RWPE1 (cell line): ENCODE measurements around the gene AIP.

Experiments
- CTCF ChIA-PET: fragments of 350-600 bp; sonication (Branson Sonifier 250); formaldehyde crosslinking; extraction: SDS; loops from one replicate; lab custom pipeline; 2021; lab: Yijun Ruan, JAX
- POLR2A ChIA-PET: fragments of 400-600 bp; formaldehyde crosslinking; extraction: SDS; loops from one replicate; lab custom pipeline; 2020; ENCODE audit warnings: antibody characterized with exemption; ENCODE audit not compliant: low non-redundant PET; lab: Yijun Ruan, JAX
- DNase-seq: peaks from one replicate; pipeline ENCODE4 v3.0.0; 2012; ENCODE audit warnings: low spot score
- H3K27ac ChIP-seq: fragments of 450-650 bp; 2 replicates; pipeline ENCODE4 v1.5.1; 2017
- TF ChIP-seq, protein P1 (sequence below): fragments of 450-650 bp; conservative IDR thresholded peaks from 2 replicates; pipeline ENCODE4 v1.5.1; 2017; ENCODE audit warnings: low read depth, mild to moderate bottlenecking

Gene AIP

DNA sequence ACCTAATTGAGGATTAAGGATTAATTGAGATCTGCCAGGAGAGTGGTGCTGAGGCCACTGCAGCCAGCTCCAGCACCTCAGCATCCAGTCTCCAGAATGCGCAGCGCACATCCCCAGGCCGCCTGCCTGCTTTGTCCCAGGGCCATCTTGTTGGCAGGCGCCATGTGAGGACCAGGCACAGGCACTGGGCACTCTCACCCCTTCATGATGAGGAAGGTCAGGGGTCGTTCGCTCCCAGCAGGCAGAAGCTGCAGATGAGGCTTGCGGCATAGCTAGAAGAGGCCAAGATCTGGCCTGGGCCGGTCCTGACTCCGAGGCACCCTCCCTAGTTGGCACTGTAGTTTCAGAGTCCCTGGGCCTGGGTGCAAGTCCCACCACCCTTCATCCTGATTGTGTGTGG lies 34.0 kb downstream of the AIP start:
- ChIA-PET CTCF (interaction anchor here (1.0 kb wide), 1 partner anchor 91 kb away, joined by 3 read pairs; no protein-coding TSS in a partner anchor), POLR2A (no interaction called here)
- TF ChIP-seq, protein P1, sequence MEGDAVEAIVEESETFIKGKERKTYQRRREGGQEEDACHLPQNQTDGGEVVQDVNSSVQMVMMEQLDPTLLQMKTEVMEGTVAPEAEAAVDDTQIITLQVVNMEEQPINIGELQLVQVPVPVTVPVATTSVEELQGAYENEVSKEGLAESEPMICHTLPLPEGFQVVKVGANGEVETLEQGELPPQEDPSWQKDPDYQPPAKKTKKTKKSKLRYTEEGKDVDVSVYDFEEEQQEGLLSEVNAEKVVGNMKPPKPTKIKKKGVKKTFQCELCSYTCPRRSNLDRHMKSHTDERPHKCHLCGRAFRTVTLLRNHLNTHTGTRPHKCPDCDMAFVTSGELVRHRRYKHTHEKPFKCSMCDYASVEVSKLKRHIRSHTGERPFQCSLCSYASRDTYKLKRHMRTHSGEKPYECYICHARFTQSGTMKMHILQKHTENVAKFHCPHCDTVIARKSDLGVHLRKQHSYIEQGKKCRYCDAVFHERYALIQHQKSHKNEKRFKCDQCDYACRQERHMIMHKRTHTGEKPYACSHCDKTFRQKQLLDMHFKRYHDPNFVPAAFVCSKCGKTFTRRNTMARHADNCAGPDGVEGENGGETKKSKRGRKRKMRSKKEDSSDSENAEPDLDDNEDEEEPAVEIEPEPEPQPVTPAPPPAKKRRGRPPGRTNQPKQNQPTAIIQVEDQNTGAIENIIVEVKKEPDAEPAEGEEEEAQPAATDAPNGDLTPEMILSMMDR = no peak
- H3K27ac ChIP-seq = no peak overlapping the region
- DNase-seq = no peak

GRCh38 chr11:67517784-67518552 lies 35.1 kb downstream of the AIP start:
- ChIA-PET CTCF (interaction anchor here (0.7 to 1.0 kb wide), 2 partner anchors 90 to 1144 kb away, joined by 3 read pairs; no protein-coding TSS in a partner anchor), POLR2A (no interaction called here)
- DNase-seq = no peak
- TF ChIP-seq, protein P1 = no peak
- no peak overlapping the region for H3K27ac ChIP-seq

DNA sequence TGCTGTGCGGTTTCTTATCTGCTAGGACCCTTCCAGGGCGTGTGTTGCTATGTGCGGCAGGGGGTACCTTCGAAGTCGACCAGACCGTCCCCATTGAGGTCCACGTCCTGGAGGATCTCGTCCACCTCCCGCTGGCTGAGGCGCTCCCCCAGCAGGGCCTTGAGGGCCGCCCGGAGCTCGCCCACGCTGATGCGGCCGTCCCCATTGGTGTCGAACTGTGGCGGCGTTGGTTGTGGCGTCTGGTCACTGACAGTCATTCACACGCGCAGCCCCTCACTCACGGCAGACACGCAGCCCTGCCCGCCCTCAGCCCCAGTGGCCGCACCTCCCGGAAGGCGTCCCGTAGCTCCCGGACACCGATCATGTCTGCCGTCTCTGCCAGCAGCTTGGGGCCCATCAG lies 36.9 kb downstream of the AIP start:
- ChIA-PET CTCF (interaction anchor here (0.6 kb wide), 1 partner anchor 976 kb away, joined by 8 read pairs; no protein-coding TSS in a partner anchor), POLR2A (no interaction called here)

DNA sequence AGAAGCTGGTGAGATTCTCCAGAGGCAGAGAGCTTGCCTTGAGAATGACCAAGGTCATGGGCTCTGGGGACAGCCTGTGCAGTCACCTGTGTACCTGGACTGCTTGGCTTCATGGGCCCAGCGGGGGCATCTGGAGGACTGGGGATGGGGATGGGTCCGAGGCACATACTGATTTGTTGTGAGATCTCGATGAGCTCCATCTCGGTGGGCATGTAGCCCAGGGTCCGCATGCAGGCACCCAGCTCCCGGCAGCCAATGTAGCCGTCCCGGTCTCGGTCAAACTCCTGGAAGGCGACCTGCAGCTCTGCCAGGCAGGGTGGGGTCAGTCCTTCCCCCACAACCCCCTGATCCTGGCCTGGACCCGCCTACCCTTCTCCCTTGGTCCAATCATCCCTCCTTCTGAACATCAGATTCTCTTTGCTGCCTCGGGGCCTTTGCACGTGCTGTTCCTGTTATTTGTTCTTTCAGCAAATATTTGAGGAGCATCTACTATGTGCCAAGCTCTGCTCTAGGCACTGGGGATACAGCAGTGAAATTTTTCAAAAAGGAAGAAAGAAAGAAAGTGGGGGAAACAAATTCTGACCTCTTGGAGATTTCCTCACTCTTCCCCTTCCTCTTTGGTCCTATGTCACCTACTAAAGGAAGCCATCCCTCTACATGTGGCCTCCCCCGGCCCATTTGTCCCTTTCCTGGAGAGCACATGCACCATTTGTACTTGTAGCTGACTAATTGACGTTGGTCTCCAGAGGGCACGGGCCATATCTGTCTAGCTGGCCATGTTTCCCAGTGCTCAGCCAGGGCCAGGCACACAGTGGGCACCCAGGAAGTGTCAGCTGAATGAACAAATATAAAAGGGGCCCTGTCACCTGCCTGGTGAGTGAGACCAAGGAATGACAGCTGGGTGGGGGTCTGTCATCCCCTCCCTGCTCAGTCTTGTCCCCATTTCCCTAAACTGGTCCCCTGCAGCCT lies 38.3 kb downstream of the AIP start:
- ChIA-PET CTCF (no interaction called here), POLR2A (interaction anchor here (0.5 kb wide), 1 partner anchor 73 kb away, joined by 5 read pairs; no protein-coding TSS in a partner anchor)
- TF ChIP-seq, protein P1 = no peak

More for the DNA sequence above, 36.9 kb downstream of the AIP start:
- no peak overlapping the region for H3K27ac ChIP-seq
- TF ChIP-seq, protein P1 = no peak
- no peak for DNase-seq

DNA sequence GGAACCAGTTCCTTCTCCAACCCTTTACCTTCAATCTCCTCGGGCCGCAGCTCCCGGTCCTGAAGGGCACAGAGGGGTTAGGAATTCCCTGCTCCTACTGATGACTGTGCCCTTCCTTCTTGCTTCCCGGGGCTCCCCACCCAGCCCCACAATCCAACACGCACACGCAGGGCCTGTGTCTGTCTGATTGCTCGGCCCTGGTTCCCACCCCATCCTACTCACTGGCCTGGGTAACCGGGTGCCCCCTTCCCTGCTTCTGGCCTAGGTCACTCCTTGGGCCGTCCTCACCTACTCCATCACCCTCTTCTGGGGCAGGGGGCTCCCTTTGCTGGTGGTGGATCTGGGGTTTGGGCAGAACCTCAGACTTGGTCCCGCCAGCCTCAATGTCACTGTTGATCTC lies 39.1 kb downstream of the AIP start:
- no peak for DNase-seq
- ChIA-PET POLR2A (no interaction called here), CTCF (interaction anchor here (0.6 kb wide), 1 partner anchor 134 kb away, joined by 4 read pairs; no protein-coding TSS in a partner anchor)
- TF ChIP-seq, protein P1 = no peak
- H3K27ac ChIP-seq = no peak overlapping the region

More for the DNA sequence above, 38.3 kb downstream of the AIP start:
- DNase-seq = no peak
- H3K27ac ChIP-seq = no peak overlapping the region

GRCh38 chr11:67522338-67522737 lies 39.5 kb downstream of the AIP start:
- no peak for DNase-seq
- CTCF ChIA-PET = interaction anchor here (0.6 kb wide), 1 partner anchor 134 kb away, joined by 4 read pairs; no protein-coding TSS in a partner anchor
- POLR2A ChIA-PET = no interaction called here
- H3K27ac ChIP-seq = no peak overlapping the region
- TF ChIP-seq, protein P1 = no peak
